Effector memory CD4-positive, alpha-beta T cell (primary cell): ENCODE data around the gene IFIT5.
"Not testable (repeated sequence)": the region's sequence is repeated elsewhere in the genome, so short reads cannot be mapped to it uniquely, and the experiment has no call there.

Experiments used
- DNase-seq, 3 donors: peaks; one replicate each; pipeline ENCODE4 v3.0.0-alpha.2; 2020
- H3K27ac ChIP-seq: 2 replicates; pipeline ENCODE4 v1.7.0; 2013; ENCODE audit warnings: mild to moderate bottlenecking, low read length, moderate library complexity; ENCODE audit not compliant: insufficient read depth, poor library complexity, severe bottlenecking
- H3K27me3 ChIP-seq: replicated peaks from 2 replicates; pipeline ENCODE4 v1.7.0; 2013; ENCODE audit warnings: mild to moderate bottlenecking, low read length; ENCODE audit not compliant: insufficient read depth, control insufficient read depth, poor library complexity, severe bottlenecking
- H3K36me3 ChIP-seq: 2 replicates; pipeline ENCODE4 v1.7.0; 2013; ENCODE audit warnings: mild to moderate bottlenecking, low read length, moderate library complexity; ENCODE audit not compliant: control insufficient read depth, insufficient read depth
- H3K4me1 ChIP-seq: 2 replicates; pipeline ENCODE4 v1.7.0; 2013; ENCODE audit warnings: low read length, mild to moderate bottlenecking; ENCODE audit not compliant: control insufficient read depth, insufficient read depth, poor library complexity, severe bottlenecking
- H3K4me3 ChIP-seq: 2 replicates; pipeline ENCODE4 v1.7.0; 2013; ENCODE audit warnings: low read length, low read depth, mild to moderate bottlenecking; ENCODE audit not compliant: insufficient read depth, poor library complexity, severe bottlenecking
- H3K9me3 ChIP-seq: 2 replicates; pipeline ENCODE4 v1.7.0; 2013; ENCODE audit warnings: mild to moderate bottlenecking, low read length, moderate library complexity; ENCODE audit not compliant: control insufficient read depth

The IFIT5 gene

GRCh38 chr10:89410551-89410950 is 3.8 kb upstream of the IFIT5 start:
- H3K27ac ChIP-seq, DNase-seq, H3K36me3 ChIP-seq, H3K4me3 ChIP-seq, H3K9me3 ChIP-seq, H3K27me3 ChIP-seq, H3K4me1 ChIP-seq: not testable (repeated sequence)

- H3K36me3 ChIP-seq, DNase-seq, H3K4me3 ChIP-seq, H3K27ac ChIP-seq, H3K4me1 ChIP-seq, H3K9me3 ChIP-seq, H3K27me3 ChIP-seq: not testable (repeated sequence)
These were observed 3.2 kb upstream of the IFIT5 start for GRCh38 chr10:89411135-89411534.

GRCh38 chr10:89412276-89412675 is 2.1 kb upstream of the IFIT5 start:
- not testable (repeated sequence) for H3K27me3 ChIP-seq, H3K9me3 ChIP-seq, H3K4me3 ChIP-seq, H3K36me3 ChIP-seq, H3K27ac ChIP-seq
- H3K4me1 ChIP-seq, result peaks cover 14% of the 10 kb centered on the region
- peak in 1 of 3 donors; percentile 13 for DNase-seq

- Histone ChIP-seq H3K36me3 (peaks cover 3% of the 10 kb centered on the region), H3K27me3 (no peaks in the 10 kb centered on the region), H3K9me3 (no peaks in the 10 kb centered on the region), H3K27ac (peak overlapping the region; percentile 90), H3K4me1 (peaks cover 14% of the 10 kb centered on the region), H3K4me3 (peak overlapping the region; percentile 95)
- no peak for DNase-seq
These were observed 913 bp upstream of the IFIT5 start for GRCh38 chr10:89413398-89413912.

- Histone ChIP-seq H3K27ac (peak overlapping the region; percentile 90), H3K36me3 (peaks cover 3% of the 10 kb centered on the region), H3K9me3 (no peaks in the 10 kb centered on the region), H3K4me1 (peaks cover 14% of the 10 kb centered on the region), H3K4me3 (peak overlapping the region; percentile 95), H3K27me3 (no peaks in the 10 kb centered on the region)
- DNase-seq, result peak; percentile 18 to 29 (median 24)
These were observed 782 bp downstream of the IFIT5 start for GRCh38 chr10:89414879-89415821.

GRCh38 chr10:89416465-89416864 is 2.1 kb downstream of the IFIT5 start:
- DNase-seq, result no peak
- H3K27me3 ChIP-seq, result no peaks in the 10 kb centered on the region
- peaks cover 7% of the 10 kb centered on the region for H3K36me3 ChIP-seq
- no peak overlapping the region for H3K27ac ChIP-seq
- no peaks in the 10 kb centered on the region for H3K9me3 ChIP-seq
- no peak overlapping the region for H3K4me3 ChIP-seq
- peaks cover 14% of the 10 kb centered on the region for H3K4me1 ChIP-seq

GRCh38 chr10:89419548-89419947 is 5.2 kb downstream of the IFIT5 start:
- no peak for DNase-seq
- no peak overlapping the region for H3K4me3 ChIP-seq

GRCh38 chr10:89421018-89421476 is 6.7 kb downstream of the IFIT5 start:
- Histone ChIP-seq H3K27me3 (no peaks in the 10 kb centered on the region), H3K36me3 (peaks cover 7% of the 10 kb centered on the region), H3K4me3 (no peak overlapping the region), H3K27ac (no peak overlapping the region), H3K4me1 (peaks cover 12% of the 10 kb centered on the region), H3K9me3 (no peaks in the 10 kb centered on the region)
- no peak for DNase-seq

More at GRCh38 chr10:89419548-89419947, 5.2 kb downstream of the IFIT5 start:
- Histone ChIP-seq H3K36me3 (peaks cover 7% of the 10 kb centered on the region), H3K27ac (peak overlapping the region; percentile 10), H3K9me3 (no peaks in the 10 kb centered on the region), H3K27me3 (no peaks in the 10 kb centered on the region), H3K4me1 (peaks cover 14% of the 10 kb centered on the region)

- Histone ChIP-seq H3K4me1 (no peaks in the 10 kb centered on the region), H3K4me3 (no peak overlapping the region), H3K27ac (no peak overlapping the region), H3K36me3 (peaks cover 4% of the 10 kb centered on the region), H3K27me3 (no peaks in the 10 kb centered on the region), H3K9me3 (no peaks in the 10 kb centered on the region)
- DNase-seq, result no peak
These were observed 10.6 kb downstream of the IFIT5 start for GRCh38 chr10:89425000-89425399.

GRCh38 chr10:89426230-89426868 is 12.0 kb downstream of the IFIT5 start:
- H3K9me3 ChIP-seq, result no peaks in the 10 kb centered on the region
- no peaks in the 10 kb centered on the region for H3K36me3 ChIP-seq
- no peaks in the 10 kb centered on the region for H3K4me1 ChIP-seq
- H3K27ac ChIP-seq, result no peak overlapping the region
- H3K27me3 ChIP-seq, result no peaks in the 10 kb centered on the region
- H3K4me3 ChIP-seq, result no peak overlapping the region
- DNase-seq, result no peak
